Measurements from ENCODE around the gene KIF16B. TPM values are rescaled to one million over a fixed set of nuclear protein-coding genes. Genes with fewer than 3 reads are reported as not detected.
"Not testable (repeated sequence)": the region's sequence is repeated elsewhere in the genome, so short reads cannot be mapped to it uniquely, and the experiment has no call there.

Gene KIF16B
- total RNA-seq, 1 experiment from 2014 or later, result 12.7 TPM

DNA sequence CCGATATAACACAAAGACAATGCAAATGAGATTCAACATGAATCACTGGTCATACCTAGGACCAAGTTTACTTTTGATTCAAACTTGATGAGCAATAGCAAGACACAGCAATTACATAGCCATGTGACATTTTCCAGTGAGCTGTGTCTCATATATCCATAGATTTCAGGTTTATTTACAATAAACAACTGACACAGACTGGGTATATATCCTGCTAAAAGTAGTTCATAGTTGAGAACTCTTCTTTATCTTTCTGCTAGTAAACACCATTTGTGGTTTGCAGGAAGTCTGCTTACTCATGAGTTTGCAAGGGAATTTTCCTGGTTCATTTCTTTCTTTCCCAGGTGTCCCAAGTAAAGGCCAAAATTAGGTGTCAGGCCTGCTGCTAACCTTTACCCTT is 343.4 kb downstream of the KIF16B start:
- ATAC-seq, result peak; percentile 89
- H3F3A ChIP-seq (ENCODE audit: low read length, unreplicated experiment), result peaks cover 4% of the 10 kb centered on the region

DNA sequence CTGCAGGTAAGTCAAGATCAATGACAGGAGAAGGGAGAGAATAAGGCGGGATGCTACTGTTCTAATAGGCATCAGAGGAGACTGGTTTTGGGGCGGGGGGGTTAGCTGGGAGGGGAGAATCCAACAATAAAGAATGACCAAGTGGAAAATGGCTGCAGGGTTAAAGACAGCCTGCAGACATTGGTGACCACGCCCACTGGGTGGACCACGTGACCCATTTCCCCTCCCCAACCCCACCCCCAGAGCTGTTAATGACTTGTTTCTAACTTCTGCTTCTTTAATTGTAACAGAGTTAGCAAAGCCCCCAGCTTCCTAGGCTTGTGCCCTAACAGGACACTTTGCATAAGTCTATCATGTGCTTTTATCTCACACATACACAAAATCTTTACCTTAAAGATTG is 344.5 kb downstream of the KIF16B start:
- H3K9ac ChIP-seq (ENCODE audit: low read length), result peak overlapping the region; percentile 66; the same call in 1 of the 2 replicates
- no peak overlapping the region for H3K4me3 ChIP-seq (ENCODE audit: low read length)
- no peaks in the 10 kb centered on the region for H4K20me1 ChIP-seq (ENCODE audit: low read length)
- DNase-seq (no peak), ATAC-seq (no peak)
- H3K4me2 ChIP-seq (ENCODE audit: low read length), result no peak overlapping the region
- peaks cover 19% of the 10 kb centered on the region for H3K4me1 ChIP-seq (ENCODE audit: insufficient read depth, low read length)
- H3F3A ChIP-seq (ENCODE audit: low read length, unreplicated experiment), result peaks cover 4% of the 10 kb centered on the region
- H3K79me2 ChIP-seq (ENCODE audit: low read length), result no peaks in the 10 kb centered on the region
- peak overlapping the region; percentile 97 for H3K27ac ChIP-seq (ENCODE audit: low read length)
- CTCF ChIA-PET, result no interaction called here
- TF ChIP-seq, protein P1, sequence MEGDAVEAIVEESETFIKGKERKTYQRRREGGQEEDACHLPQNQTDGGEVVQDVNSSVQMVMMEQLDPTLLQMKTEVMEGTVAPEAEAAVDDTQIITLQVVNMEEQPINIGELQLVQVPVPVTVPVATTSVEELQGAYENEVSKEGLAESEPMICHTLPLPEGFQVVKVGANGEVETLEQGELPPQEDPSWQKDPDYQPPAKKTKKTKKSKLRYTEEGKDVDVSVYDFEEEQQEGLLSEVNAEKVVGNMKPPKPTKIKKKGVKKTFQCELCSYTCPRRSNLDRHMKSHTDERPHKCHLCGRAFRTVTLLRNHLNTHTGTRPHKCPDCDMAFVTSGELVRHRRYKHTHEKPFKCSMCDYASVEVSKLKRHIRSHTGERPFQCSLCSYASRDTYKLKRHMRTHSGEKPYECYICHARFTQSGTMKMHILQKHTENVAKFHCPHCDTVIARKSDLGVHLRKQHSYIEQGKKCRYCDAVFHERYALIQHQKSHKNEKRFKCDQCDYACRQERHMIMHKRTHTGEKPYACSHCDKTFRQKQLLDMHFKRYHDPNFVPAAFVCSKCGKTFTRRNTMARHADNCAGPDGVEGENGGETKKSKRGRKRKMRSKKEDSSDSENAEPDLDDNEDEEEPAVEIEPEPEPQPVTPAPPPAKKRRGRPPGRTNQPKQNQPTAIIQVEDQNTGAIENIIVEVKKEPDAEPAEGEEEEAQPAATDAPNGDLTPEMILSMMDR (conservative IDR thresholded peaks at IDR 0.05; ENCODE audit: low read depth, low read length), result no peak
- no peak for TF ChIP-seq EZH2phosphoT487 (IDR thresholded peaks at IDR 0.05; ENCODE audit: borderline replicate concordance, low read length)
- no peak for TF ChIP-seq EZH2 (IDR thresholded peaks at IDR 0.05; ENCODE audit: low read length, unreplicated experiment)
- POLR2A ChIA-PET (ENCODE audit: unreplicated experiment), result no interaction called here
- intact Hi-C loops (cut with micrococcal nuclease), result no loop called here
- H3K36me3 ChIP-seq (ENCODE audit: low read depth, low read length), result no peaks in the 10 kb centered on the region
- H3K9me3 ChIP-seq (ENCODE audit: low read length), result no peaks in the 10 kb centered on the region
- no peaks in the 10 kb centered on the region for H3K27me3 ChIP-seq (ENCODE audit: low read length)
- H3K9me2 ChIP-seq (replicated peaks; ENCODE audit: low read length), result no peaks in the 10 kb centered on the region
- H2AFZ ChIP-seq (ENCODE audit: low read length), result no peak overlapping the region
- no TSS peak for BruUV-seq (replicated peaks)

More for the DNA sequence above, 343.4 kb downstream of the KIF16B start:
- Histone ChIP-seq H3K4me3 (ENCODE audit: low read length) (no peak overlapping the region), H2AFZ (ENCODE audit: low read length) (peak overlapping the region; percentile 42; the same call in 1 of the 2 replicates), H3K9ac (ENCODE audit: low read length) (peak overlapping the region; percentile 78), H3K79me2 (ENCODE audit: low read length) (no peaks in the 10 kb centered on the region), H3K4me2 (ENCODE audit: low read length) (peak overlapping the region; percentile 77), H3K36me3 (ENCODE audit: low read depth, low read length) (no peaks in the 10 kb centered on the region), H3K4me1 (ENCODE audit: insufficient read depth, low read length) (peaks cover 19% of the 10 kb centered on the region), H3K9me3 (ENCODE audit: low read length) (no peaks in the 10 kb centered on the region), H3K27me3 (ENCODE audit: low read length) (no peaks in the 10 kb centered on the region), H3K9me2 (replicated peaks; ENCODE audit: low read length) (no peaks in the 10 kb centered on the region), H3K27ac (ENCODE audit: low read length) (peak overlapping the region; percentile 97), H4K20me1 (ENCODE audit: low read length) (no peaks in the 10 kb centered on the region)
- ChIA-PET POLR2A (ENCODE audit: unreplicated experiment) (interaction anchor here (0.6 to 0.7 kb wide), 2 partner anchors 13 to 124 kb away, joined by 3 to 4 read pairs; no protein-coding TSS in a partner anchor), CTCF (interaction anchor here (0.6 kb wide), 1 partner anchor 873 kb away, joined by 3 read pairs; no protein-coding TSS in a partner anchor)
- no TSS peak for BruUV-seq (replicated peaks)
- intact Hi-C loops (cut with micrococcal nuclease), result no loop called here
- peak; percentile 94 for DNase-seq
- TF ChIP-seq EZH2phosphoT487 (IDR thresholded peaks at IDR 0.05; ENCODE audit: borderline replicate concordance, low read length) (no peak), EZH2 (IDR thresholded peaks at IDR 0.05; ENCODE audit: low read length, unreplicated experiment) (no peak)
- TF ChIP-seq, protein P1 (conservative IDR thresholded peaks at IDR 0.05; ENCODE audit: low read depth, low read length), result no peak

DNA sequence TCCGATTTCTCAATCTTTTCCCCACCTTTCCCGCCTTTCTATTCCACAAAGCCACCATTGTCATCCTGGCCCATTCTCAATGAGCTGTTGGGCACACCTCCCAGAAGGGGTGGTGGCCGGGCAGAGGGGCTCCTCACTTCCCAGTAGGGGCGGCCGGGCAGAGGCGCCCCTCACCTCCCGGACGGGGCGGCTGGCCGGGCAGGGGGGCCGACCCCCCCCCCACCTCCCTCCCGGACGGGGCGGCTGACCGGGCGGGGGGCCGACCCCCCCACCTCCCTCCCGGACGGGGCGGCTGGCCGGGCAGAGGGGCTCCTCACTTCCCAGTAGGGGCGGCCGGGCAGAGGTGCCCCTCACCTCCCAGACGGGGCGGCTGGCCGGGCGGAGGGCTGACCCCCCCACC is 346.3 kb downstream of the KIF16B start:
- DNase-seq; intact Hi-C loops (cut with micrococcal nuclease); H3K79me2 ChIP-seq (ENCODE audit: low read length); H2AFZ ChIP-seq (ENCODE audit: low read length); H3K27me3 ChIP-seq (ENCODE audit: low read length); H3K4me2 ChIP-seq (ENCODE audit: low read length); ATAC-seq; H3K9ac ChIP-seq (ENCODE audit: low read length); H3K9me3 ChIP-seq (ENCODE audit: low read length); BruUV-seq (replicated peaks); H4K20me1 ChIP-seq (ENCODE audit: low read length); H3K27ac ChIP-seq (ENCODE audit: low read length); H3K36me3 ChIP-seq (ENCODE audit: low read depth, low read length); CTCF ChIA-PET; H3K4me3 ChIP-seq (ENCODE audit: low read length); H3K9me2 ChIP-seq (replicated peaks; ENCODE audit: low read length); POLR2A ChIA-PET (ENCODE audit: unreplicated experiment); H3F3A ChIP-seq (ENCODE audit: low read length, unreplicated experiment): not testable (repeated sequence)
- H3K4me1 ChIP-seq (ENCODE audit: insufficient read depth, low read length), result peaks cover 25% of the 10 kb centered on the region

All from PC-3 (cell line).